Measurements from ENCODE around the gene TPH1.

Gene TPH1

GRCh38 chr11:18046116-18046777 is at the start of gene TPH1:
Gene TPH1 (minus strand): TSS chr11:18046269. CDS start chr11:18040762, 5,507 bp downstream.
- DNase-seq: no peak

GRCh38 chr11:18093959-18094358 is 47.9 kb upstream of the TPH1 start:
- no peak for DNase-seq

- DNase-seq: no peak
Observed at GRCh38 chr11:18091731-18092130, 45.7 kb upstream of the TPH1 start.

- DNase-seq: no peak
Observed at GRCh38 chr11:18088966-18089365, 42.9 kb upstream of the TPH1 start.

- DNase-seq: no peak
Observed at GRCh38 chr11:18088366-18088765, 42.3 kb upstream of the TPH1 start.

- no peak for DNase-seq
Observed at GRCh38 chr11:18081551-18081950, 35.5 kb upstream of the TPH1 start.

GRCh38 chr11:18080451-18080850 is 34.4 kb upstream of the TPH1 start:
- DNase-seq: no peak

- no peak for DNase-seq
Observed at GRCh38 chr11:18078909-18079308, 32.8 kb upstream of the TPH1 start.

GRCh38 chr11:18075444-18075843 is 29.4 kb upstream of the TPH1 start:
- no peak for DNase-seq

- no peak for DNase-seq
Observed at GRCh38 chr11:18071098-18071705, 25.1 kb upstream of the TPH1 start.

- no peak for DNase-seq
Observed at GRCh38 chr11:18067372-18067771, 21.3 kb upstream of the TPH1 start.

- no peak for DNase-seq
Observed at GRCh38 chr11:18066626-18067025, 20.6 kb upstream of the TPH1 start.

GRCh38 chr11:18065572-18065971 is 19.5 kb upstream of the TPH1 start:
- DNase-seq: no peak

GRCh38 chr11:18064450-18065054 is 18.5 kb upstream of the TPH1 start:
- no peak for DNase-seq

- DNase-seq: peak in 1 of 2 experiments; percentile 32
Observed at GRCh38 chr11:18063862-18064434, 17.9 kb upstream of the TPH1 start.

- DNase-seq: peak in 1 of 2 experiments; percentile 23
Observed at GRCh38 chr11:18063125-18063524, 17.1 kb upstream of the TPH1 start.

GRCh38 chr11:18061351-18061750 is 15.3 kb upstream of the TPH1 start:
- DNase-seq: no peak

- DNase-seq: peak; percentile 33 to 37
Observed at GRCh38 chr11:18056561-18057181, 10.6 kb upstream of the TPH1 start.

- DNase-seq: no peak
Observed at GRCh38 chr11:18054511-18055103, 8.5 kb upstream of the TPH1 start.

GRCh38 chr11:18050848-18051247 is 4.8 kb upstream of the TPH1 start:
- no peak for DNase-seq

GRCh38 chr11:18036456-18036855 is 9.6 kb downstream of the TPH1 start:
- DNase-seq: no peak

- DNase-seq: no peak
Observed at GRCh38 chr11:18027475-18027874, 18.6 kb downstream of the TPH1 start.

GRCh38 chr11:18022419-18022818 is 23.6 kb downstream of the TPH1 start:
- DNase-seq: no peak

Data from NCI-H1930 (cell line).